HEK293 (cell line): ENCODE data around the gene LAMTOR2.
A peak's percentile ranks its signal among the peaks of the same experiment; 100 is the strongest.

Experiments
- CTCF ChIA-PET: fragments of 350-600 bp; formaldehyde crosslinking; extraction: SDS; loops from one replicate; lab custom pipeline; 2021; ENCODE audit warnings: antibody characterized with exemption; lab: Yijun Ruan, JAX
- POLR2A ChIA-PET: fragments of 300-600 bp; formaldehyde crosslinking; extraction: SDS; loops from one replicate; lab custom pipeline; 2020; ENCODE audit warnings: antibody characterized with exemption, inconsistent platforms; lab: Yijun Ruan, JAX
- H3K27ac ChIP-seq: fragments of 200-500 bp; sonication (Bioruptor generic); 2 replicates; pipeline ENCODE4 v1.5.1; 2014; ENCODE audit warnings: low read depth, low read length, control low read depth, inconsistent platforms; ENCODE audit errors: extremely low read depth
- H3K36me3 ChIP-seq, 2 experiments: fragments of 200-500 bp in 1 of 2; sonication (Bioruptor generic) in 1 of 2; 1 replicate in 1 of 2; 2 replicates in 1 of 2; pipeline ENCODE4 v1.5.1; 2014 to 2017; ENCODE audit warnings: inconsistent platforms in 2 of 2, low read length in 2 of 2; ENCODE audit not compliant: control insufficient read depth in 2 of 2, insufficient read depth in 1 of 2
- H3K4me1 ChIP-seq: fragments of 200-500 bp; sonication (Bioruptor generic); 2 replicates; pipeline ENCODE4 v1.5.1; 2014; ENCODE audit warnings: mild to moderate bottlenecking, low read length, inconsistent platforms; ENCODE audit not compliant: control insufficient read depth, insufficient read depth
- H3K4me3 ChIP-seq: 2 replicates; pipeline ENCODE4 v1.5.1; 2011; ENCODE audit warnings: low read depth, mild to moderate bottlenecking, control low read depth, low read length, moderate library complexity
- H3K9me3 ChIP-seq: fragments of 200-500 bp; sonication (Bioruptor generic); 2 replicates; pipeline ENCODE4 v1.5.1; 2014; ENCODE audit warnings: low read depth, low read length, inconsistent platforms; ENCODE audit not compliant: control insufficient read depth, insufficient read depth
- GLIS1 ChIP-seq: fragments of 450-650 bp; formaldehyde crosslinking; IDR thresholded peaks from 2 replicates; pipeline ENCODE4 v1.5.1; 2016; ENCODE audit warnings: missing biosample characterization, missing genetic modification characterization
- GLIS2 ChIP-seq: fragments of 450-650 bp; formaldehyde crosslinking; IDR thresholded peaks from 2 replicates; pipeline ENCODE4 v1.5.1; 2016; ENCODE audit warnings: missing biosample characterization, missing genetic modification characterization
- HOXD13 ChIP-seq: sonication (generic); formaldehyde crosslinking; IDR thresholded peaks from 2 replicates; pipeline ENCODE4 v1.8.0; 2022; ENCODE audit warnings: missing genetic modification reagents, borderline replicate concordance
- KLF16 ChIP-seq: fragments of 450-650 bp; formaldehyde crosslinking; IDR thresholded peaks from 2 replicates; pipeline ENCODE4 v1.5.1; 2017; ENCODE audit warnings: missing biosample characterization, missing genetic modification characterization
- KLF8 ChIP-seq: fragments of 450-650 bp; formaldehyde crosslinking; IDR thresholded peaks from 2 replicates; pipeline ENCODE4 v1.5.1; 2016; ENCODE audit warnings: missing biosample characterization, missing genetic modification characterization
- SALL2 ChIP-seq: fragments of 450-650 bp; formaldehyde crosslinking; IDR thresholded peaks from 2 replicates; pipeline ENCODE4 v1.5.0; 2017; ENCODE audit warnings: missing biosample characterization, mild to moderate bottlenecking, missing genetic modification characterization, borderline replicate concordance
- ZIC2 ChIP-seq: fragments of 450-650 bp; formaldehyde crosslinking; IDR thresholded peaks from 2 replicates; pipeline ENCODE4 v1.5.1; 2016; ENCODE audit warnings: missing biosample characterization, missing genetic modification characterization
- ZNF121 ChIP-seq: fragments of 450-650 bp; formaldehyde crosslinking; IDR thresholded peaks from 2 replicates; pipeline ENCODE4 v1.5.1; 2016; ENCODE audit warnings: missing biosample characterization, missing genetic modification characterization
- ZNF157 ChIP-seq: fragments of 450-650 bp; formaldehyde crosslinking; IDR thresholded peaks from 2 replicates; pipeline ENCODE4 v1.5.1; 2016; ENCODE audit warnings: missing biosample characterization, missing genetic modification characterization
- ZNF248 ChIP-seq: fragments of 450-650 bp; formaldehyde crosslinking; IDR thresholded peaks from 2 replicates; pipeline ENCODE4 v1.5.1; 2017; ENCODE audit warnings: missing biosample characterization, missing genetic modification characterization
- ZNF354C ChIP-seq: fragments of 450-650 bp; formaldehyde crosslinking; IDR thresholded peaks from 2 replicates; pipeline ENCODE4 v1.5.1; 2016; ENCODE audit warnings: missing biosample characterization, missing genetic modification characterization, low read depth, borderline replicate concordance
- ZNF510 ChIP-seq: fragments of 450-650 bp; formaldehyde crosslinking; IDR thresholded peaks from 2 replicates; pipeline ENCODE4 v1.5.1; 2018; ENCODE audit warnings: mild to moderate bottlenecking, missing genetic modification characterization, missing biosample characterization; ENCODE audit not compliant: insufficient replicate concordance
- ZNF555 ChIP-seq: fragments of 450-650 bp; formaldehyde crosslinking; conservative IDR thresholded peaks from 2 replicates; pipeline ENCODE4 v1.5.1; 2017; ENCODE audit warnings: missing biosample characterization, mild to moderate bottlenecking, missing genetic modification characterization, inconsistent platforms
- ZNF558 ChIP-seq: fragments of 450-650 bp; formaldehyde crosslinking; IDR thresholded peaks from 2 replicates; pipeline ENCODE4 v1.5.1; 2016; ENCODE audit warnings: missing biosample characterization, missing genetic modification characterization
- ZNF561 ChIP-seq: fragments of 450-650 bp; IDR thresholded peaks from 2 replicates; pipeline ENCODE4 v1.5.1; 2018; ENCODE audit warnings: missing biosample characterization, missing genetic modification characterization, borderline replicate concordance
- ZNF621 ChIP-seq: fragments of 450-650 bp; formaldehyde crosslinking; IDR thresholded peaks from 2 replicates; pipeline ENCODE4 v1.5.1; 2017; ENCODE audit warnings: missing biosample characterization, missing genetic modification characterization
- ZNF624 ChIP-seq: fragments of 450-650 bp; formaldehyde crosslinking; IDR thresholded peaks from 2 replicates; pipeline ENCODE4 v1.5.1; 2017; ENCODE audit warnings: missing biosample characterization, missing genetic modification characterization
- ZNF670 ChIP-seq: fragments of 450-650 bp; formaldehyde crosslinking; IDR thresholded peaks from 2 replicates; pipeline ENCODE4 v1.5.1; 2016; ENCODE audit warnings: missing biosample characterization, missing genetic modification characterization, low read depth
- ZNF777 ChIP-seq: fragments of 450-650 bp; formaldehyde crosslinking; IDR thresholded peaks from 2 replicates; pipeline ENCODE4 v1.5.1; 2017; ENCODE audit warnings: missing biosample characterization, missing genetic modification characterization, borderline replicate concordance
- TF ChIP-seq, protein P1 (sequence below): sonication (generic); formaldehyde crosslinking; IDR thresholded peaks from 2 replicates; pipeline ENCODE4 v1.8.1; 2022; ENCODE audit warnings: mild to moderate bottlenecking, moderate library complexity, missing genetic modification reagents
- TF ChIP-seq, protein P2 (sequence below): fragments of 450-650 bp; formaldehyde crosslinking; IDR thresholded peaks from 2 replicates; pipeline ENCODE4 v1.5.1; 2016; ENCODE audit warnings: missing biosample characterization, missing genetic modification characterization
- TF ChIP-seq, protein P3 (sequence below): fragments of 450-650 bp; formaldehyde crosslinking; IDR thresholded peaks from 2 replicates; pipeline ENCODE4 v1.5.1; 2016; ENCODE audit warnings: missing biosample characterization, missing genetic modification characterization, borderline replicate concordance
- TF ChIP-seq, protein P4 (sequence below): fragments of 450-650 bp; formaldehyde crosslinking; IDR thresholded peaks from 2 replicates; pipeline ENCODE4 v1.5.1; 2016; ENCODE audit warnings: missing biosample characterization, missing genetic modification characterization, low read depth

The LAMTOR2 gene

DNA sequence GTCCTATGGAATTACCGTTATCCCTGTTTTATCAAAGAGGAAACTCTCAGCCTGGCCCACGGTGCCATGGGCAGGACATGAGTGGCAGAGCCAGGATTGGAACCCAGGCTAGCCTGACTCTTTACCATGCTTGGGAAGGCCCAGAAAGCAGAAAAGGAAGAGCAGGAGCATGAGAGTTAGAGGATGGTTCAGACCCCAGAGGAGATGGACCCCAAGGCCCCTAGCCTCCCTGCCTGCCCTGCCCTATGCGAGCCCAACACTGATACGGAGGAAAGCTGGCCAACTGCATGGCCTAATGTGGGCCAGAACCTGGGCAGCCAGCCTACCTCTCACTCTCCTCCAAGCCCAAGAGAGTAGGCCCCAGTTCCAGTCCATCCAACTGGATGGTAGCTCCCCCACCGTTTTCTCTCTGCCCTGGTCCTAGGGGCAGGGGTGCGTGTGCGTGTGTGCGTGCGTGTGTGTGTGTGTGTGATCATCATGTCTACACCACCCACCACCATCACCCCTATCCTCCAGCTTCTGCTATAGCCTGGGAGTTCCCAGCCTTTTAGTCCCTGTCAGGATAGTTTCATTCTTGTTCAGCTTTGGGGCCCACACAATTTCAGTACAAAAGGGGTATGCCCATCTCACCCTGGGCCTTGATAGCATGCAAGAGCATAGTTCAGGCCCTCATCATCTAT is 43.1 kb downstream of the LAMTOR2 start:
- H3K9me3 ChIP-seq, result no peaks in the 10 kb centered on the region
- H3K36me3 ChIP-seq, result peaks cover 0 to 4% of the 10 kb centered on the region in 2 experiments; a peak in 2 of 3 replicates
- no peak overlapping the region for H3K4me3 ChIP-seq
- ChIA-PET CTCF (interaction anchor here (0.5 to 22.5 kb wide), 17 partner anchors 8 to 232 kb away, joined by 3 to 1029 read pairs (median 4); partner anchors contain the start of genes LMNA and PAQR6), POLR2A (interaction anchor here (1.7 to 10.1 kb wide), 4 partner anchors 17 to 115 kb away, joined by 6 to 63 read pairs (median 12); partner anchors contain the start of genes LMNA and PMF1)
- H3K4me1 ChIP-seq, result no peaks in the 10 kb centered on the region
- H3K27ac ChIP-seq, result no peak overlapping the region
- TF ChIP-seq ZNF621 (tag by site-specific recombination) (no peak), ZNF157 (no peak), ZNF561 (tag by site-specific recombination) (no peak), HOXD13 (CRISPR knock-in tag) (no peak), KLF8 (tag by site-specific recombination) (no peak), ZNF121 (tag by site-specific recombination) (no peak), ZNF558 (tag by site-specific recombination) (no peak), ZNF354C (tag by site-specific recombination) (no peak), ZNF777 (no peak), ZNF510 (no peak), ZNF555 (no peak), SALL2 (tag by site-specific recombination) (no peak)
- TF ChIP-seq, protein P1, sequence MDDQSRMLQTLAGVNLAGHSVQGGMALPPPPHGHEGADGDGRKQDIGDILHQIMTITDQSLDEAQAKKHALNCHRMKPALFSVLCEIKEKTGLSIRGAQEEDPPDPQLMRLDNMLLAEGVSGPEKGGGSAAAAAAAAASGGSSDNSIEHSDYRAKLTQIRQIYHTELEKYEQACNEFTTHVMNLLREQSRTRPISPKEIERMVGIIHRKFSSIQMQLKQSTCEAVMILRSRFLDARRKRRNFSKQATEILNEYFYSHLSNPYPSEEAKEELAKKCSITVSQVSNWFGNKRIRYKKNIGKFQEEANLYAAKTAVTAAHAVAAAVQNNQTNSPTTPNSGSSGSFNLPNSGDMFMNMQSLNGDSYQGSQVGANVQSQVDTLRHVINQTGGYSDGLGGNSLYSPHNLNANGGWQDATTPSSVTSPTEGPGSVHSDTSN (CRISPR knock-in tag), result no peak
- TF ChIP-seq, protein P2, sequence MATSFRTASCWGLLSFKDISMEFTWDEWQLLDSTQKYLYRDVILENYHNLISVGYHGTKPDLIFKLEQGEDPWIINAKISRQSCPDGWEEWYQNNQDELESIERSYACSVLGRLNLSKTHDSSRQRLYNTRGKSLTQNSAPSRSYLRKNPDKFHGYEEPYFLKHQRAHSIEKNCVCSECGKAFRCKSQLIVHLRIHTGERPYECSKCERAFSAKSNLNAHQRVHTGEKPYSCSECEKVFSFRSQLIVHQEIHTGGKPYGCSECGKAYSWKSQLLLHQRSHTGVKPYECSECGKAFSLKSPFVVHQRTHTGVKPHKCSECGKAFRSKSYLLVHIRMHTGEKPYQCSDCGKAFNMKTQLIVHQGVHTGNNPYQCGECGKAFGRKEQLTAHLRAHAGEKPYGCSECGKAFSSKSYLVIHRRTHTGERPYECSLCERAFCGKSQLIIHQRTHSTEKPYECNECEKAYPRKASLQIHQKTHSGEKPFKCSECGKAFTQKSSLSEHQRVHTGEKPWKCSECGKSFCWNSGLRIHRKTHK (tag by site-specific recombination), result no peak
- TF ChIP-seq, protein P3, sequence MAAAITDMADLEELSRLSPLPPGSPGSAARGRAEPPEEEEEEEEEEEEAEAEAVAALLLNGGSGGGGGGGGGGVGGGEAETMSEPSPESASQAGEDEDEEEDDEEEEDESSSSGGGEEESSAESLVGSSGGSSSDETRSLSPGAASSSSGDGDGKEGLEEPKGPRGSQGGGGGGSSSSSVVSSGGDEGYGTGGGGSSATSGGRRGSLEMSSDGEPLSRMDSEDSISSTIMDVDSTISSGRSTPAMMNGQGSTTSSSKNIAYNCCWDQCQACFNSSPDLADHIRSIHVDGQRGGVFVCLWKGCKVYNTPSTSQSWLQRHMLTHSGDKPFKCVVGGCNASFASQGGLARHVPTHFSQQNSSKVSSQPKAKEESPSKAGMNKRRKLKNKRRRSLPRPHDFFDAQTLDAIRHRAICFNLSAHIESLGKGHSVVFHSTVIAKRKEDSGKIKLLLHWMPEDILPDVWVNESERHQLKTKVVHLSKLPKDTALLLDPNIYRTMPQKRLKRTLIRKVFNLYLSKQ, result no peak

DNA sequence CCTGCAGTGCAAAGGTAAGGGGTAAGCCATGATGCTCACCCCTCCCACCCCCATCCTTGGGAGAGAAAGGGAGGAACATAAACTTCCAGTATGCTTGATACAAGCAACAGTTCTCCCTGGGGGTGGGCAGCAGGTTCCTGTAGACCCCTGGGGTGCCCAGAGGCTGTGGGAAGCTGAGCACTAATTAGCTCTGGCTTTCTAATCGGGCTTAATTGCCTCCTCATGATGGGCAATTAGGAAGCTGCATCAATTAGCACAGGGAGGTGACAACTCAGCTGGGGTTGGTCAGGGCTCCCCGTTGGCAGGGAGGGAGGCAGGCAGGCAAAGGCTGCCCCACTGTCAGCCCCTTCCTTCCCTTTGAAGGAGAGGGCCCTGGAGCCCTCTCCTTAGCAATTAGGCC is 44.2 kb downstream of the LAMTOR2 start:
- no peak overlapping the region for H3K27ac ChIP-seq
- no peak overlapping the region for H3K4me3 ChIP-seq
- POLR2A ChIA-PET, result interaction anchor here (1.6 to 10.1 kb wide), 3 partner anchors 15 to 31 kb away, joined by 5 to 63 read pairs (median 6); partner anchors contain the start of gene LMNA
- no peaks in the 10 kb centered on the region for H3K9me3 ChIP-seq
- no peak for TF ChIP-seq ZNF624 (tag by site-specific recombination)
- TF ChIP-seq KLF16 (tag by site-specific recombination), result no peak
- peak; percentile 76 for TF ChIP-seq GLIS1 (tag by site-specific recombination)
- TF ChIP-seq, protein P4, sequence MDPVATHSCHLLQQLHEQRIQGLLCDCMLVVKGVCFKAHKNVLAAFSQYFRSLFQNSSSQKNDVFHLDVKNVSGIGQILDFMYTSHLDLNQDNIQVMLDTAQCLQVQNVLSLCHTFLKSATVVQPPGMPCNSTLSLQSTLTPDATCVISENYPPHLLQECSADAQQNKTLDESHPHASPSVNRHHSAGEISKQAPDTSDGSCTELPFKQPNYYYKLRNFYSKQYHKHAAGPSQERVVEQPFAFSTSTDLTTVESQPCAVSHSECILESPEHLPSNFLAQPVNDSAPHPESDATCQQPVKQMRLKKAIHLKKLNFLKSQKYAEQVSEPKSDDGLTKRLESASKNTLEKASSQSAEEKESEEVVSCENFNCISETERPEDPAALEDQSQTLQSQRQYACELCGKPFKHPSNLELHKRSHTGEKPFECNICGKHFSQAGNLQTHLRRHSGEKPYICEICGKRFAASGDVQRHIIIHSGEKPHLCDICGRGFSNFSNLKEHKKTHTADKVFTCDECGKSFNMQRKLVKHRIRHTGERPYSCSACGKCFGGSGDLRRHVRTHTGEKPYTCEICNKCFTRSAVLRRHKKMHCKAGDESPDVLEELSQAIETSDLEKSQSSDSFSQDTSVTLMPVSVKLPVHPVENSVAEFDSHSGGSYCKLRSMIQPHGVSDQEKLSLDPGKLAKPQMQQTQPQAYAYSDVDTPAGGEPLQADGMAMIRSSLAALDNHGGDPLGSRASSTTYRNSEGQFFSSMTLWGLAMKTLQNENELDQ (tag by site-specific recombination), result no peak
- TF ChIP-seq ZNF248 (tag by site-specific recombination), result no peak
- peak; percentile 63 for TF ChIP-seq ZIC2 (tag by site-specific recombination)
- no peak for TF ChIP-seq ZNF670
- TF ChIP-seq GLIS2 (tag by site-specific recombination), result 0 out of 2 replicates have a peak, but pooled peaks have one; percentile 16
- TF ChIP-seq, all 188 proteins: peak for 3
- Histone ChIP-seq H3K36me3 (peaks cover 0 to 4% of the 10 kb centered on the region in 2 experiments; a peak in 2 of 3 replicates), H3K4me1 (peaks cover 1% of the 10 kb centered on the region)
- CTCF ChIA-PET, result interaction anchor here (0.6 to 22.5 kb wide), 8 partner anchors 9 to 261 kb away, joined by 3 to 1029 read pairs (median 5); partner anchors contain the start of gene LMNA
